Stomach (tissue), 4 donors: Measurements from ENCODE around the gene BCAR1.

Experiments used
- POLR2A ChIP-seq, 4 donors: fragments of 450-650 bp; IDR thresholded peaks; one replicate each; pipeline ENCODE4 v1.6.1; 2016; ENCODE audit warnings: antibody characterized with exemption in 4 of 4, control low read depth in 2 of 4, mild to moderate bottlenecking in 1 of 4, moderate library complexity in 1 of 4
- TF ChIP-seq, protein P1 (sequence below), 7 experiments: fragments of 450-650 bp in 4 of 7; fragments of 200-600 bp in 3 of 7; sonication (generic) in 3 of 7; IDR thresholded peaks; one replicate each; pipeline ENCODE4 v1.5.1; 2016 to 2019; ENCODE audit warnings: antibody characterized with exemption in 7 of 7, control low read depth in 2 of 7, mild to moderate bottlenecking in 1 of 7

DNA sequence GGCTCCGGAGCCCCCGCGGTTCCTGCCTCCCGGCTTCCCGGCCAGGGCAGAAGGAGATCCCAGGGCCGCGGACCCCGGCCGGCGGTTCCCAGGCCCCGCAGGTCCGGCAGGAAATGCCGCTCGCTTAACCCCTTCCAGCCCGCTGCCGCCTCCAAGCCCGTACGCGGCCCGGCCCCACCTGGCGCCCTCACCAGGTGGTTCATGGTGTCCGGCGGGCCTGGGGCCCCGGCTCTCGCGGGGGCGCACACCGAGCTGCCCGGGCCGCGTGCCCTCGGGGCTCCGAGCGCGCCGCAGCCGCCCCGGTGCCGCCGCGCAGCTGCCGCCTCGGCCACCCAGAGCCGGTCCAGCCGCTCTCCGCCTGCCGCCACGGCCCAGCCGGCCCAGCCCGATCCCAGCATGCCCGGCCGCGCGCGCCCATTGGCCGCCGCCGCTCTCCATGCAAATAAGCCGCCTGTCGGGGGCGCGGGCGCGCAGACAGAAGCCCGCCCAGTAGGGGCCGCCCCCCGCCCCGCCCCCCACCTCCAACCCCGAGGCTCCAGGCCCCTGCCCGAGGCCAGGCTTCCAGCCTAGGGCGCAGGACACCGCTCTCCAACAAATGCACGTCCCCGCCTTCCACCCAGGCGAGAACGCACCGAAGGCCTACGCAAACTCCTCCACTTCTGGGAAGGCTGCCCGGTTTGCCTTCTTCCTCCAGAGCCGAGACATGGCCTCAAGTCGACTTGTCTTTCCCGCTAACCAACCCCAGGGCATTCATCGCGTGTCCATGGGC is at the start of gene BCAR1:
- TF ChIP-seq, protein P1, sequence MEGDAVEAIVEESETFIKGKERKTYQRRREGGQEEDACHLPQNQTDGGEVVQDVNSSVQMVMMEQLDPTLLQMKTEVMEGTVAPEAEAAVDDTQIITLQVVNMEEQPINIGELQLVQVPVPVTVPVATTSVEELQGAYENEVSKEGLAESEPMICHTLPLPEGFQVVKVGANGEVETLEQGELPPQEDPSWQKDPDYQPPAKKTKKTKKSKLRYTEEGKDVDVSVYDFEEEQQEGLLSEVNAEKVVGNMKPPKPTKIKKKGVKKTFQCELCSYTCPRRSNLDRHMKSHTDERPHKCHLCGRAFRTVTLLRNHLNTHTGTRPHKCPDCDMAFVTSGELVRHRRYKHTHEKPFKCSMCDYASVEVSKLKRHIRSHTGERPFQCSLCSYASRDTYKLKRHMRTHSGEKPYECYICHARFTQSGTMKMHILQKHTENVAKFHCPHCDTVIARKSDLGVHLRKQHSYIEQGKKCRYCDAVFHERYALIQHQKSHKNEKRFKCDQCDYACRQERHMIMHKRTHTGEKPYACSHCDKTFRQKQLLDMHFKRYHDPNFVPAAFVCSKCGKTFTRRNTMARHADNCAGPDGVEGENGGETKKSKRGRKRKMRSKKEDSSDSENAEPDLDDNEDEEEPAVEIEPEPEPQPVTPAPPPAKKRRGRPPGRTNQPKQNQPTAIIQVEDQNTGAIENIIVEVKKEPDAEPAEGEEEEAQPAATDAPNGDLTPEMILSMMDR (IDR thresholded peaks at IDR 0.05), result peak in 1 of 7 experiments; percentile 30
- TF ChIP-seq POLR2A (IDR thresholded peaks at IDR 0.05), result no peak
